ENCODE results near the gene TIGD1.
"Not testable (repeated sequence)": the region's sequence is repeated elsewhere in the genome, so short reads cannot be mapped to it uniquely, and the experiment has no call there.

Gene TIGD1

GRCh38 chr2:232541961-232542714 lies 8.2 kb downstream of the TIGD1 start:
- no peak overlapping the region for H3K4me3 ChIP-seq (ENCODE audit: low read depth, low read length)
- no peak for DNase-seq (ENCODE audit: low read depth)

DNA sequence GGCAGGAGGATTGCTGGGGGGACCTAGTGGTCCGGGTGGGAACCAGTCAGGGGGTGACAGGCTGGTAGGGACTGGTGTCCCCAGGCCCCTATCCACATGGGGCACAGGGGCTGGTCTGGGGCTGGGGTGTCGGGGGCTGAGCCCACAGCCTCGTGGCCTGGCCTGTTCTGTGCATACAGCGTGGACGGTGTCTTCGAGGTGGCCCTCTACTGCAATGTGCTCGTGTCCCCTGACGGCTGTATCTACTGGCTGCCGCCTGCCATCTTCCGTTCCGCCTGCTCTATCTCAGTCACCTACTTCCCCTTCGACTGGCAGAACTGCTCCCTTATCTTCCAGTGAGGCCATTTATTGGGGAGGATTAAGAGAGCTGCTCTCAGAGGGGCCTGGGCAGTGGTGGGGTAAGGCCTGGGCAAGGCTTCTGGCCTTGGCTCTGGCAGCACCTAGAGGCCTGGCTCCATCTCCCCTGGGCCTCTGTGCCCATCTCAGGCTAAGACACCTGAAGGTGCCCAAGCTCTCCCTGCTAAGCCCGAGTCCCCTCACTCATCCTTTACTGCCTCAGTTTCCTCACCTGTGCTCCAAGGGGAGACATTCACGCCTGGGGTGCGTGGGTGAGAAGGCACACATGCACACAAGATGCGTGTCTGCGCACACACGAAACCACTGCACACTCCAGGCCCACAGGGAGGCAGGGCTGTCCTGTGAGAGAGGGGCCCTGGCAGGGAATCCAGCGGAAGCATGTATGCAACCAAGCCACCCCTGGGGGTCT lies 9.0 kb downstream of the TIGD1 start:
- no peak for DNase-seq (ENCODE audit: low read depth)
- H3K4me3 ChIP-seq (ENCODE audit: low read depth, low read length): peak overlapping the region; percentile 3

DNA sequence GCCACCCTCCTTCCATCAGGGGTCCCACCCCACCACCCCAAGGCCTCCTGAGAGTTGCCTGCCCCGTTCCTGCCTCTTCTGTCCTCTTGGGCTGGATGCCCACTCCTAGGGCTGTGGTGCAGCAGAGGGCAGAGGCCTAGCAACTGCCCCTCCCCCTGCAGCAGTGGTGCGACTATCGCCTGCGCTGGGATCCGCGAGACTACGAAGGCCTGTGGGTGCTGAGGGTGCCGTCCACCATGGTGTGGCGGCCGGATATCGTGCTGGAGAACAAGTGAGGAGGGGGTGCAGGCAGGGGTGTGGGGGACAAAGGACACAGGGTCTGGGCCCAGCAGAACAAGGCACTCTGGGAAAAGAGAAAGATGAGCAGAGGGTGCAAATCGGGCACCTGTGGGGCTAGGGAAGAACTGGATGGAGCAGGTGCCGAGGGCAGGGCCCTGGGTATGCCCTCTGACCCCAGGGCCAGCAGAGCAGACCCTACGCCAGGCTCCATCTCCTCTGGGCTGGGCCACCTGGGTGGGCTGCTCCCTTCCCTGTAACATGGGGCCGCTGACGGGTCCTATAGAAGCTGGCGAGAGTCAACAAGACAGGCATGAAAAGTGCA lies 9.8 kb downstream of the TIGD1 start:
- no peak for DNase-seq (ENCODE audit: low read depth)
- H3K4me3 ChIP-seq (ENCODE audit: low read depth, low read length): peak overlapping the region; percentile 41

GRCh38 chr2:232539298-232540231 lies 10.8 kb downstream of the TIGD1 start, which contains the start of gene CHRNG:
TSS of gene CHRNG (plus strand) at chr2:232539692. CDS start at chr2:232539748, 56 bp downstream.
- peak within 1 kb of the TSS; percentile 41 for H3K4me3 ChIP-seq (ENCODE audit: low read depth, low read length)
- DNase-seq (ENCODE audit: low read depth): no peak

GRCh38 chr2:232538671-232539070 lies 11.7 kb downstream of the TIGD1 start:
- no peak overlapping the region for H3K4me3 ChIP-seq (ENCODE audit: low read depth, low read length)
- DNase-seq (ENCODE audit: low read depth): no peak

- H3K4me3 ChIP-seq (ENCODE audit: low read depth, low read length): no peak overlapping the region
- no peak for DNase-seq (ENCODE audit: low read depth)
Observed at GRCh38 chr2:232537499-232537898, 12.9 kb downstream of the TIGD1 start.

DNA sequence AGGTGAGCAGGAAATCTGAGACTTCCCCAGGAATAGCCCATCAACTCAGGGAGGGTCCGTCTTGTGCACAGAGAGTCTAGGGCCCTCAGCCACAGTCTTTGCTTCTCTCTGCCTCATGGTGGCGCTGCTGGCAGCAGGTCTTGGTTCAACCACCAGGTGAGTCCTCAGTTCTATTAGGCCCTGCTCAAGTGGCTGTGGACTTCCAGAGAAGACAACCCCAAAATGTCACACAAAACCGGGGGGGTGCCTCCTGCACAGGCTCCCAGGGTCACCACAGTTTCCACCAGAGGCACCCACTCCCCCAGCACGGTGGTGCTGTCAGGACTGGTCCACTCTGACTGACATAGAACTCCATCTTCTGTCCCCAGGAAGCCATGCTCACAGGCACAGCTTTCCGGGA lies 13.3 kb downstream of the TIGD1 start:
- no peak for DNase-seq (ENCODE audit: low read depth)
- H3K4me3 ChIP-seq (ENCODE audit: low read depth, low read length): no peak overlapping the region

DNA sequence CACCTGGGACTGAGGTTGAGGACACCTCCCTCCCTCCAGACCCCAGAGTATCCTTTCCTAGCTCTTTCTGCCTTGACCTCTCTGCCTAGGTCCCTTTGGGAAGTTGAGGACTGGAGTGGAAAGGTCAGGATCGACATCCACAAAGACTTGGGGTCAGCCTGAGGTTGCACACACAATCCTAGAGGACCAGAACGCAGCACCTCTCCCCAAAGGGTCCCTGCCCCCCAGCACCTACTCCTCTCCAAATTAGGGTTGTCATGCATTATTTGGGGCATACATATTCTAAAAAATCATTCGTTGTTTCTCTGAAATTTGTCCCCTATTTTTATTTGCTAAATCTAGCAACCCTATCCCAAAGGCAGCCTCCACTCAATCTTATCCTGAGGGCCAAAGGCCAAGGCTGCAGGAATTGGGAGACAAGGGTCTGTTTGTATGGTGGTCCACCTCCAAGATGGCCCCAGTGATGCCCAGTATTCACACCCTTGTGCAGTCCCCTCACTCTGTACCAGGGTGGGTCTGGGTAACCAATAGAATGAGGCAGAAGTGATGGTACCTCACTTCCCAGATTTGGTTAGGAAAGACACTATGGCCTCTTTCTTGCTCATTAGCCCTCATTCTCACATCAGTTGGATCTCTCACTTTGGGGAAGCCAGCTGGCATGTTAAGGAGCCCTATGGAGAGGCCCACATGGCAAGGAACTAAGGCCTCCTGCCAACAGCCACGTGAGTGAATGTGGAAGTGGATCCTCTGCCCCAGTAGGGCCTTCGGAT lies 14.4 kb downstream of the TIGD1 start:
- no peak for DNase-seq (ENCODE audit: low read depth)
- no peak overlapping the region for H3K4me3 ChIP-seq (ENCODE audit: low read depth, low read length)

DNA sequence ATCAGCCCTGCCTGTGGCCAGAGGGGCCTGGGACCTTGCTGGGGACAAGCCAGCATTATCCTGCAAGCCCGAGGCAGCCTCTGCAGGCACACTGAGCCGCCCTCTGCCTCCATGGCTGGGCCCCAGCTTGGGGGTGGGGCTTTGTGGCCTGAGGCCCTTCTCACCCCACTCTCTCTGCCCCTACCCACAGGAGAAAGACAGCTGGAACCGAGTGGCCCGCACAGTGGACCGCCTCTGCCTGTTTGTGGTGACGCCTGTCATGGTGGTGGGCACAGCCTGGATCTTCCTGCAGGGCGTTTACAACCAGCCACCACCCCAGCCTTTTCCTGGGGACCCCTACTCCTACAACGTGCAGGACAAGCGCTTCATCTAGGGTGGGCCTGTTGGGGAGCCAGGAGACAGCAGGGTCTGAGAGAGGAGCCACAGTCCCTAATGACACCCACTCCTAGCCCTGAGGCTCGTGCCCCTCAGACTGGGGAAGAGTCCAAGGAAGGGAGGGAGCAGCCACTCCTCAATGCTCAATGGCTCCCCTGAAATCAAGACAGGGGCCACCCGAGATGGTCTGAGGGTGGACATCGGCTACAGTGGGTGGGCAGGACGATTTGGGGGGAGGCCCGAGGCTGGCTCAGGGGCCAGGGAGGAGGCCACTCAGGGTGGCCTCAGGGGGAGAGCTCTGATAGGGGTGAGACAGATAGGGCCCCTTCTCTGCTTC lies 15.3 kb downstream of the TIGD1 start:
- H3K4me3 ChIP-seq (ENCODE audit: low read depth, low read length): no peak overlapping the region
- DNase-seq (ENCODE audit: low read depth): no peak

GRCh38 chr2:232533944-232534710 lies 16.2 kb downstream of the TIGD1 start:
- DNase-seq (ENCODE audit: low read depth): no peak
- no peak overlapping the region for H3K4me3 ChIP-seq (ENCODE audit: low read depth, low read length)

GRCh38 chr2:232532821-232533220 lies 17.5 kb downstream of the TIGD1 start:
- not testable (repeated sequence) for DNase-seq (ENCODE audit: low read depth); H3K4me3 ChIP-seq (ENCODE audit: low read depth, low read length)

DNA sequence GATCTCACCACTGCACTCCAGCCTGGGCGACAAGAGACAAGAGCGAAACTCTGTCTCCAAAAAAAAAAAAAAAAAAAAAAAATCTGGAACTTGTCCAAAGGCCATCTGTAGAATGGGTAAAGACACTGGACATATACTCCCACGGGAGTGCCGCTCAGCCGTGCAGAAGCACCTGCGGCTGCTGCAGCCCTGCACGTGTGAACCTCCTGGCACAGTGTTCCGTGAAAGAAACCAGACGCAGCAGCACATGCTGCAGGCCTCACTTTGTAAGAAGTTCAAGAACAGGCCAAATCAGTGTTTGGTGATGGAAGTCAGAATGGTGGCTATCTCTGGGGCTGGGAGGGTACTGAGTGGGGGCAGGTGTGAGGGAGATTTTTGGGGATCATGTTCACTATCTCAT lies 17.9 kb downstream of the TIGD1 start:
- no peak overlapping the region for H3K4me3 ChIP-seq (ENCODE audit: low read depth, low read length)
- DNase-seq (ENCODE audit: low read depth): no peak

GRCh38 chr2:232530626-232531260 lies 19.6 kb downstream of the TIGD1 start:
- no peak for DNase-seq (ENCODE audit: low read depth)
- no peak overlapping the region for H3K4me3 ChIP-seq (ENCODE audit: low read depth, low read length)

DNA sequence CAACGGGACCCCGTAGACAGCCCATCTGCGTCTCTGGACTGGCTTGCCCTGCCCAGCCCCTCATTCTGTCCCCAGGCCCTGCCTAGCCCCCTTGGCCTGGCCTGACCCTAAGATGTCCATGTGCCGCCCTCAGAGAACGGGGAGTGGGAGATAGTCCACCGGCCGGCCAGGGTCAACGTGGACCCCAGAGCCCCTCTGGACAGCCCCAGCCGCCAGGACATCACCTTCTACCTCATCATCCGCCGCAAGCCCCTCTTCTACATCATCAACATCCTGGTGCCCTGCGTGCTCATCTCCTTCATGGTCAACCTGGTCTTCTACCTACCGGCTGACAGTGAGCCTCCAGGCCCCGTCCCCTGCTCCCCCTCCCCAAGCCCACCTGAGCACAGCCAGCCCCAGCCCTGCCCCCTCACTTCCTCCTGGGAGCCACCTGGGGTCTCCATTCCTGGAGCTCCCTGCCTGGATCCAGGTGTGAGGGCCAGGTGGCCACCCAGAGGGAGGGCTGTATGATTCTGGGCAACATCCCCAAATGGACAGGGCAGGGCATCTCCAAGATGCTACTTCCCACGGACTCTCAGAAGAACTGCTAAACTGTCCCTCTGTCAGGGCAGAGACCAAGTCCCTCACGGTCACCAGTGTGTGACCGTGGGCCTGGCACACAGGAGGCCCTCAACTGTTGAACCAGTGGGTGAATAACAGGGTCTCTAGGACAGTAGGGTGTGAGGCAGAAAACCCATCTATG lies 20.4 kb downstream of the TIGD1 start:
- no peak for DNase-seq (ENCODE audit: low read depth)
- no peak overlapping the region for H3K4me3 ChIP-seq (ENCODE audit: low read depth, low read length)

GRCh38 chr2:232528746-232529460 lies 21.5 kb downstream of the TIGD1 start:
- DNase-seq (ENCODE audit: low read depth): no peak
- H3K4me3 ChIP-seq (ENCODE audit: low read depth, low read length): no peak overlapping the region
